HS-27A (cell line): ENCODE results near the gene PTS.
A peak's percentile ranks its signal among the peaks of the same experiment; 100 is the strongest.

Experiments used
- DNase-seq: peaks from one replicate; pipeline ENCODE4 v3.0.0-alpha.2; 2012; ENCODE audit warnings: low read depth, missing footprints

PTS gene

DNA sequence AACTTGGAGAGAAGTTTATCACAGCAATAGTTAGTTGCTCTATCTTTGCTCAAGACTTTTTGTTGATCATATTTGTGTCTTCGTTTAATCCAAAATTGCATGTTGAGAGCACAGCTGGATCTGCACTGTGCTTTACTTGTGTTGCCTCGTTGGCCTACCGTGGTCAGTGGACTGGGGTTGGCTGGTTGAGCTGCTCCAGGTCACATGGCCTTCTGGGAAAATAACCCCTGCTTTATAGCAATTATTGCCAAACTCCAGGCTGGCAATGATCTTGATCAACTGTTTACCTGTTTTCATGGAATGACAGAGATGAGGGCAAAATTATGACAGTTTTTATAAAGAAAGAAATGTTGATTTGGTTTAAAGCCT lies 40.2 kb downstream of the PTS start:
- no peak for DNase-seq

DNA sequence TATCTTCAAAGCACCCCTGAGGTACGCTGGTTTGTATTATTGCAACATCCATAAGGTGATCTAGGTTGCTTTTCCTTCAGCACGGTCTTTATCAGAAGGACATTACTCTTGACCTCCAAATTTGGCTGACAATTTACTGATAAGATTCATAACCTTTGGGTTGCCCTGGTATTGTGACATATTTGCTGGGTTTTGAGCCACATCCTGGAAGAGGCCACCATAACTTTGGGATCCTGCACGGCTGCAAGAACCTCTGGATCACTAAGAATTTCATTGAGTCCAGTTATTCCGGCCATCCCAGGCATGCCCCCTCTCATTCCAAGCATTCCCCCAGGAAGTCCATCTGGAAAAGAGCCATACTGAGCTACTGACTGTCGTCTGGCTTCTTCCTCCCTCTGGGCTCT lies 41.0 kb downstream of the PTS start:
- peak; percentile 20 for DNase-seq

DNA sequence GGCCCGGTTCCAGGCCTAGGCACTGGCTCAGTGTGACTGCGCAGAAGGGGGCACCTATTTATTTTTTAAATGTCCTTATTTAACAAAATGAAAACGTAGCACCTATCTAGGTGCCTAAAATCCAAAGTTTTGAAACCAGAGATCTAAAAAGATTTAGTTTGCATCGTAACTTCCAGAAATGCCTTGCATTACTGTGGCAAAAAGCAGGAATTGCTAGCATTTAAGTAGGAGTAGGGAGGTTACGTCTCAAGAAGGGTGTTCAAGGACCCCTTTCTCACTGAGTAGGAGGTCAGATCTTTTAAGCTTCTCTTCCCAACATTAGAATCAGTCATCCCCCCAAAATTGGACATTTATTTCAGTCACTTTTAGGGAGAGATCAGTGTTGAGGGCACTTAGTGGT lies 42.2 kb downstream of the PTS start:
- no peak for DNase-seq

DNA sequence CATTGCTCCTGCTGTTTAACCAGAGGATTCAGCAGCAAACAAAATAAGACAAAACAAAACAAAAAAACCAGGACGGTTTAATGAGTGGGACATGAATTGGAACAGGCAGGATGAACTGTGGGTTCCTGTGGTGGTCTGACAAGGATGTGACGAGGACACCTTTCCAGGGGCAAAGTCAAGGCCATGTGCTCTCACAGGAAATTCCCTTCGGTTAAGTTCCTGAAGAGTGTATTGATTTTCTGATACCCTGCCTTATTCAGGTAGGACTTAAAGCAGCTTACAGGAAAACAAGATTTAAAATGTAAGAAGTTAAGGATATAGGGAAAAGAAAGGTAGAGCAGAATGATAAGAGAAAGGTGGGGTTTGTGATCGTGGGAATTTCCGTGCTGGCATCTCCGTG lies 42.9 kb downstream of the PTS start:
- DNase-seq = no peak

DNA sequence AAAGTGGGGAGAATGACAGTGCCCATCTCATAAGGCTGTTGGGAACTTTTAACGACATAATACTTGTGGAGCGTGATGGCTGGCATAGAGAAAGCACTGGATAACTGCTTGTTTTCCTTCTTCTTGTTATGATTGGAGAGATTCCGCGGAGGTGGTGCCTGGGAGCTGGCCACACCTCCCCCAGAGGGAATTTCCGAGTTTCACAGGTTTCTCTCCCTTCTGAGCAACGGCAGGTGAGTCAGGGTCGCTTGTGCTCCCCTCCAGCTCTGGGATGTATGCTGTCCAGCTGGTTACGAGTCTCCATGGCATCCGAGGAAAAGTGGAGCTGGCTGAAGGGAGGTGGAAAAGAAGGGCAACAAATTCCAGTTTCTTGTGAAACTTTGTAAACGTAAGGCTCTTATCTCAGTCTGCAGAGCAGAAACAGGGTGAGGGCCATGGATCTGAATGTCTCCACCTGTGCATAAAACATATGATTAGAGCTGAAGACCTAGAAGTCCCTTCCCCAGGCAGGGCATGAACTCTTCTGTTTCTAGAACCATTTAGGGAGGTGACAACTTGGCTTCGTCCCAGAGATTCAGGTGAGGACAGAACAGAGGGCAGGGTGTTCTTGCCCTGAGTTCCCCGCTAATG lies 44.4 kb downstream of the PTS start:
- no peak for DNase-seq

DNA sequence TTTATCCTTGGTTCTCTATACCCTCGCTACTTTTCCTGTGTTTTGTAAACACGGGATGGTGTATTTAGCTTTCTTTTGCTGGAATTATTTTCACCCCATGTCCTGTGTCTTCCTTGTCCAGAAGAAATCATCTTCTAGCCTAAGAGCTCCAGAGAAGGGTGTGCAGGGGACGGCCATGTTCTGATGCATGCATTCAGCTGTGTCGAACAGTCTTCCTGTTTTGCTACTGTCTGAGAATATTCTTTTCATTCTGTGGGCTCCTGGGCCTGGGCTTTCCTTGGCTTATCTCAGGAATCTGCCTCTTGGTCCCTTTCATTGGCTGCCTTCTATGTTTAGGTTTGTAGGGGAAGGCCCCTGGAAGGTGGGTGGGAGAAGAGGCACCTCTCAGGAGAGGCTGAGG lies 45.0 kb downstream of the PTS start:
- DNase-seq = no peak

DNA sequence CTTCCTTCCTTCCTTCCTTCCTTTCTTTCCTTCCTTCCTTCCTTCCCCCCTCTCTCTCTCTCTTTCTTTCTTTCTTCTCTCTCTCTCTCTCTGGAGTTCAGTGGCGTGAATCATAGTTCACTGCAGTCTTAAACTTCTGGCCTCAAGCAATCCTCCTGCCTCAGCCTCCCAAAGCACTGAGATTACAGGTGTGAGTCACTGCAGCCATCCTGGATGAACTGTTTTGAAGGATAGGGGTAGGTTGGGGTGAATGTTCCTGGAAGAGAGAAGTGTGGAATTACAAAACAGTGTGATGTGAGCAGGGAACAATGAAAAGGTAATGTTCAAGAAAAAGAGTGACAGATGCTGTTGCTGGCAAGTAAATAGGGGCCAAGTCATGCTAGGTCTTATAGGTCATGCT lies 46.8 kb downstream of the PTS start:
- DNase-seq = no peak

DNA sequence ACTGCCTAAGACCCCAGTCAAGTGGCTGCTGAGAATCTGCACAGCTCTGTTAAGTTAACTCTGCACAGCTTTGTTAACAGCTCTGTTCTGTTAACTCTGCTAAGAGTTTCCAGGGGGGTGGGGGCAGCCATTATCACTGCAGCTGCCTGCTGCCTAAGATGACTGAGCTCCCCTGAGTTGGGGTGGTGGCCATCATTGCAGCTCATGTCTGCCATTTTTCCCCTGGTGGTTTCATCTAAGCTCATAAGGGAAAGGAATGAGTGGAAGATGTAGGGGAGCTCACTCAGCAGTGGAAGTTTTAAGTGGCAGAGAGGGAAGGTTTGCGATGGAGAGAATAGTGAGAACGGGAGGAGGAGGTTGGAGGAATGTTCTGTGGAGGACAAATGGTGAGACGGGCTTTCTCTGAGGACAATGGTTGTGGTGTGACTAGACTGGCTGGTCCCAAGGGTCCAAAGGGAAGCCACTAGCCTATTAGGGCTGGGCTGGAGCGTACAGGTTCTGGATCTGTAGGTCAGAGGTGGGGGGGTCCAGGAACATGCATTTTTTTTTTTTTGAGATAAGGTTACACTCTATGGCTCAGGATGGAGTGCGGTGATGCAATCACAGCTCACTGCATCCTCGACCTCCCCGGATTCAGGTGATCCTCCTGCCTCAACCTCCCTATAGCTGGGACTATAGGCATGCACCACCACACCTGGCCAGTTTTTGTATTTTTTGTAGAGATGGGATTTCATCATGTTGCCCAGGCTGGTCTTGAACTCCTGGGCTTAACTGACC lies 48.0 kb downstream of the PTS start:
- no peak for DNase-seq

DNA sequence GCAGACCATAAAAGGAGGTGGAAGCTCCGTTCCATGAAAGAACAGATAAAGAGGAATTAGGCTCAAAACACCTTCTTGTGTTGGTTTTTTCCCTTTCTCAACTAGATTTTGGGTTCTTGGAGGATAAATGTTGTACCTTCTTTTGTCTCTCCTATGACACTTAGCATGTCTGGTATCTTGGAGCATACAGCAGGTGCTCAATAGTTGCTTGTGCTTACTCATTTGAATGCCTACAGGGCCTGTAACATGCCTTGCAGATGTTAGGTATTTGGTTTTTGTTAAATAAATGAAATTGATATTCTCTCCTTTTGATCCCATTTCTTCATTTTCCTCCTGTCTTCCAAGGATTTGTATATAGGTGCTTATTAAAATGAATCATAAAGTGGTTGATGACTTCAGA lies 50.8 kb downstream of the PTS start:
- no peak for DNase-seq

DNA sequence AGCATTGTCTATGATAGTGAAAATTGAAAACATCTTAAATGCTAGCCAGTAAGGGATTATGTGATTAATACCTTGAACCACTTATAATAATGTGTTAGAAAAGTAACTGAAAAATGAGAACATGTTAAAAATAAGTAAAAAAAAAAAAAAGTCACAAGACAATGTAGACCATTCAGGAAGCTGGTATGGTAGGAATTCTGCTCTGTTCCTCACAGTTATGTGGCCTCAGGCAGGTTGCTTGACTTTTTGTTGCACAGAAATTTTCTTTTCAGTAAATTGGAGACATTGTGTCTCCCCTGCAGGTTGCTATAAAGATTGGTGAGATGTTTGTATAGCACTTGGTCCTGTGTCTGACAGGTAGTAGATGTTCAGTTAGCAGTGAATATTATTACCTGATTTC lies 51.7 kb downstream of the PTS start:
- no peak for DNase-seq

DNA sequence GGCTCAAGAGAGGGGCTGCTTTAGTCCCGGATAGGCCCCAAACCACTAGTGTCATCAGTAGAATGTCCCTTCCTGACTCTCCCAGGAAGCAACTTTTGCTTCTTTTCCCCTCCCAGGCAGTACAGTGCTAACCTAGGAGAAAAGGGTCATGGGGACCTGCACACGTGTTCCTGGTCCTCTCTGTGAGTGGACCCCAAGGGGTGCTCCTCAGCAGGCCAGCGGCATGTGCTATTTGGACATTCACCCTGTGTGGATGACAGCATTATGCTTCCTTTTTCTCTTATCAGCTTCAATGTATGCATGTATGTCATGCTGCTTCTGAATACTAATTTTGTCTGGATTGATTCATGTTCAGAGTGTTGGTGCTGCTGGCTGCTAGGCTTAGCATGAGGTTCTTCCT lies 52.6 kb downstream of the PTS start:
- DNase-seq = no peak

DNA sequence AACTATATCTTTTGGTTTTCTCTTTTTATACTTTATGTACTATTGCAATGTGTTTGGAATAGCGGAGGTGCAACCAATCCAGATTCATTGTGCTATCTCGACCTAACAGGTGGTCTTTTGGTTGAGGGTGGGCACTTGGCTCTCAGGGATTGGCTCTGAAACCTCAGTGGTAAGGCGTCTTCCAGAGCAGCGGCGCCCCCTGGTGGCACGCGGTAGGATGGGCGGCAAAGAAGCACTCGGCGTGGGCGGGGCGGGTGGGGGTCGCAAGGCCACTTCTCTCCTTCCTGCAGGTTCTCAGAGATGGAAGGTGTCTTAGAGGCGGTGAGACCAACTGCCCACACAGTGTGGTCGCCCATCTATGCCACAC lies 53.7 kb downstream of the PTS start:
- no peak for DNase-seq

DNA sequence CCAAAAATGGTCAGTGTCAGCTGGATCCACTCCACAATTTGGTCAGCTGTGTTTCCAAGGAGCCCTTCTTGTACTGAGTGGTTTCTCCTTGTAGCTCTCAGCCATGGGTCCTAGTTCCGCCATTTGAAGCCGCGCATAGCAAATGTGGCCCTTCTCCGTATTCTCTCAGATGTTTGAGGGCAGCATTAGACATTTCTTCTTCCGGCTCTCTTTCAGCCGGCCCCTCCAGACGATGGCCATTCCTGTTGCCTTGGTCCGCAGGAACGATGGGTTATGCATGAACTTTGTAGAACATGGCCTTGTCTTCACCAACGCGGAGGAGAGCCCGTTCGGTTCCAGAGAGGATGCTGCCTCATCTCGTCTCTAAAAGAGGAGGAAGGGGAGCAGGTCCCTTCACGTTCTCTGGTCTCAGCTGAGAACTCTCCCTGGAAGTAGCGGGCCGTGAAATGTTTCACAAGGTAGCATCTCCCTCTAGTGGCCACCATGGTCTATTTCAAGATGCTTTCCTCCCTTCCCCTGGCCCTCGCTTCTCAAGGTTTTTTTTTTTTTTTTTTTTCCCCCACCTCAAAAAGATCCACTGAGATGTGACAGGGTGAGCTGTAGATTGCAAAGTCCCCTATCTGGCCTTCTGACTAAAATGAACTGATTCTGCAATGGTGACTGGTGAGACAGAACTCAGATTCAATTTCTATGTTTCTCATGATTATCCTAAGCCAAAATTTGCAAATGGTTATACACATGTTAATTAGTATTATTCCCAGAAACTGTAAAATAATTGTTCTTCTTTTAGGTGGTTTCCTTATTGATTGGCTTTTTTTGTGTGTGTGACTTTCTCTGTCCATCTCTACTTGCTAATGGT lies 54.3 kb downstream of the PTS start:
- DNase-seq = peak; percentile 52

DNA sequence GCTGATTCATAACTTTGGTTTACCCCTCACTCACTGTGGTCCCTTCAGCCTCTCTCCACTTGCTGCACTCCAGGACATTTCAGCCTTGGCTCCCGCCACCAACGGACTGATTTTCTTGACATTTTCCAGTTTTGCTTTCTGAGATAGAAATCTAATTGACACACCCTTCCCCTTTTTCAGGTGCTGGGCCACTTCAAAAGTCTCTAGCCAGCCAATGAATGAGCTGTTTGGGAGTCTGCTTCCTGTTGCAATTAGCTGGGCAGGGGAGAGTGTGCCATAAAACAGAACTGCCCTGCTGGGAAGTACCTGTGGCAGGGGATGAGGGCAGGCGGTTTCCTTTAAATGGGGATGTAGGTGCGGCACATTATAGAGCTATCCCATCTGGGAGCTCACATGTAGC lies 55.5 kb downstream of the PTS start:
- DNase-seq = no peak
